GM23338 (cell line): Measurements from ENCODE around the gene POLD3. TPM values are rescaled to one million over a fixed set of nuclear protein-coding genes. Genes with fewer than 3 reads are reported as not detected.

Experiments
- ATAC-seq: fragments of 200-7000 bp; cut with Tn5 transposase; 3 replicates; pipeline ENCODE4 v1.9.1; 2020
- DNase-seq: peaks from one replicate; pipeline ENCODE4 v3.0.0-alpha.2; 2015; ENCODE audit warnings: low spot score
- H2AFZ ChIP-seq: fragments of 200-600 bp; sonication (generic); 2 replicates; pipeline ENCODE4 v1.8.0; 2016; ENCODE audit warnings: antibody characterized with exemption, mild to moderate bottlenecking, moderate library complexity
- H3F3A ChIP-seq: fragments of 200-600 bp; sonication (generic); replicated peaks from 2 replicates; pipeline ENCODE4 v1.8.0; 2017; ENCODE audit warnings: antibody characterized with exemption, mixed run types, low read depth
- H3K27ac ChIP-seq: fragments of 200-600 bp; sonication (generic); 2 replicates; pipeline ENCODE4 v1.6.1; 2016; ENCODE audit warnings: low read depth
- H3K27me3 ChIP-seq: fragments of 200-600 bp; sonication (generic); 2 replicates; pipeline ENCODE4 v1.8.0; 2016; ENCODE audit warnings: mild to moderate bottlenecking, mixed run types, moderate library complexity; ENCODE audit not compliant: insufficient read depth
- H3K36me3 ChIP-seq: fragments of 200-600 bp; sonication (generic); 2 replicates; pipeline ENCODE4 v1.8.0; 2016; ENCODE audit warnings: mild to moderate bottlenecking; ENCODE audit not compliant: insufficient read depth
- H3K4me1 ChIP-seq: fragments of 200-600 bp; sonication (generic); 2 replicates; pipeline ENCODE4 v1.8.0; 2016; ENCODE audit warnings: mild to moderate bottlenecking, moderate library complexity; ENCODE audit not compliant: insufficient read depth
- H3K4me2 ChIP-seq: fragments of 200-600 bp; sonication (generic); 2 replicates; pipeline ENCODE4 v1.7.1; 2017; ENCODE audit warnings: mixed run types
- H3K4me3 ChIP-seq: fragments of 200-600 bp; sonication (generic); 2 replicates; pipeline ENCODE4 v1.6.1; 2016; ENCODE audit warnings: mixed run types
- H3K79me2 ChIP-seq: fragments of 200-600 bp; sonication (generic); replicated peaks from 2 replicates; pipeline ENCODE4 v1.8.0; 2017; ENCODE audit warnings: mild to moderate bottlenecking; ENCODE audit not compliant: insufficient read depth
- H3K9me2 ChIP-seq: fragments of 200-600 bp; sonication (generic); 2 replicates; pipeline ENCODE4 v1.8.0; 2017; ENCODE audit not compliant: insufficient read depth
- H4K20me1 ChIP-seq: fragments of 200-600 bp; sonication (generic); replicated peaks from 2 replicates; pipeline ENCODE4 v1.8.0; 2017; ENCODE audit warnings: mild to moderate bottlenecking; ENCODE audit not compliant: insufficient read depth
- H3K27ac Mint-ChIP-seq: 2 replicates; pipeline ENCODE4 v1.8.0; 2020; ENCODE audit warnings: inconsistent platforms, mild to moderate bottlenecking, moderate library complexity, mixed read lengths
- H3K27me3 Mint-ChIP-seq: 3 replicates; pipeline ENCODE4 v1.8.0; 2022; ENCODE audit warnings: low read depth, mild to moderate bottlenecking, moderate library complexity, mixed read lengths, inconsistent platforms; ENCODE audit not compliant: insufficient read depth, poor library complexity
- H3K36me3 Mint-ChIP-seq: 3 replicates; pipeline ENCODE4 v1.8.0; 2021; ENCODE audit warnings: low read depth, mild to moderate bottlenecking, inconsistent platforms, moderate library complexity, mixed read lengths
- H3K4me1 Mint-ChIP-seq: 3 replicates; pipeline ENCODE4 v1.8.0; 2020; ENCODE audit warnings: mild to moderate bottlenecking, inconsistent platforms, mixed read lengths
- H3K4me3 Mint-ChIP-seq: 3 replicates; pipeline ENCODE4 v1.8.0; 2021; ENCODE audit warnings: moderate library complexity, mild to moderate bottlenecking, inconsistent platforms, mixed read lengths
- H3K9me3 Mint-ChIP-seq: 3 replicates; pipeline ENCODE4 v1.8.0; 2020; ENCODE audit warnings: moderate library complexity, mild to moderate bottlenecking, inconsistent platforms, mixed read lengths
- EZH2phosphoT487 ChIP-seq: fragments of 200-600 bp; sonication (generic); IDR thresholded peaks from one replicate; pipeline ENCODE4 v1.8.1; 2018; ENCODE audit warnings: antibody characterized with exemption; ENCODE audit not compliant: unreplicated experiment
- ZNF331 ChIP-seq: fragments of 250-450 bp; sonication (Bioruptor Pico); IDR thresholded peaks from 2 replicates; pipeline ENCODE4 v1.5.0; 2020; ENCODE audit warnings: low read depth, mild to moderate bottlenecking, moderate library complexity
- polyA plus RNA-seq: library from polyadenylated mRNA; unstranded; fragments of >200 nt; fragmentation: Nextera tagmentation; extraction: Ambion mirVana; gene quantifications from 2 replicates; pipeline ENCODE4 v1.2.1, GENCODE V29; 2016
- total RNA-seq: library from RNA; depleted of rRNA; stranded (reverse); fragments of >200 nt; shearing (Covaris generic); gene quantifications from 2 replicates; pipeline ENCODE4 v1.2.3, GENCODE V29; 2014
- TF ChIP-seq, protein P1 (sequence below): fragments of 250-450 bp; sonication (Bioruptor Pico); IDR thresholded peaks from 2 replicates; pipeline ENCODE4 v1.5.0; 2020; ENCODE audit warnings: mild to moderate bottlenecking, moderate library complexity
- TF ChIP-seq, protein P2 (sequence below), 2 experiments: fragments of 200-600 bp in 1 of 2; sonication (generic) in 1 of 2; conservative IDR thresholded peaks; 2 replicates each; pipeline versions ENCODE4 v1.5.1 to v1.6.1; 2016 to 2017; ENCODE audit warnings: antibody characterized with exemption in 2 of 2, low read depth in 2 of 2, mild to moderate bottlenecking in 2 of 2, moderate library complexity in 1 of 2

The POLD3 gene
- total and polyA plus RNA-seq, 2 experiments from 2014 or later = 21.9 to 50.1 TPM

DNA sequence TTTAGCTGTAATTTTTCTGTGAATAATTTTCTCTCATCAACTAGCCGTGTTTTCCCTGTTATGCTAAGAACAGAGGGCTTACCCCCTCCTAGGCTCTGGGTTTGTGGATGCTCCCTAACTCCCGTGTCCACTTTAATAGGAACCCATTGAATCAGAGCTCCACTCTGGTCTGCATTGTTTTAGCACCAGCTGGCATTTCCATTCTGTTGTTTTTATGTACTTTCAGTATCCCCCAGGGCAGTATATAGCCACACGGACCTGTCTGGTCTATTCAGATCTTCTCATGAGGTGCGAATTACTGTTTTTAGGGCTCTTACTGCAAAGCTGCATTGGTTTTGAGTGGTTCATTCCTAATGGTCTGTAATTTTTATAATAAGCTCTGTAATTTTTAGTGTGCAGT is 16.0 kb downstream of the POLD3 start (continued):
- TF ChIP-seq, protein P1, sequence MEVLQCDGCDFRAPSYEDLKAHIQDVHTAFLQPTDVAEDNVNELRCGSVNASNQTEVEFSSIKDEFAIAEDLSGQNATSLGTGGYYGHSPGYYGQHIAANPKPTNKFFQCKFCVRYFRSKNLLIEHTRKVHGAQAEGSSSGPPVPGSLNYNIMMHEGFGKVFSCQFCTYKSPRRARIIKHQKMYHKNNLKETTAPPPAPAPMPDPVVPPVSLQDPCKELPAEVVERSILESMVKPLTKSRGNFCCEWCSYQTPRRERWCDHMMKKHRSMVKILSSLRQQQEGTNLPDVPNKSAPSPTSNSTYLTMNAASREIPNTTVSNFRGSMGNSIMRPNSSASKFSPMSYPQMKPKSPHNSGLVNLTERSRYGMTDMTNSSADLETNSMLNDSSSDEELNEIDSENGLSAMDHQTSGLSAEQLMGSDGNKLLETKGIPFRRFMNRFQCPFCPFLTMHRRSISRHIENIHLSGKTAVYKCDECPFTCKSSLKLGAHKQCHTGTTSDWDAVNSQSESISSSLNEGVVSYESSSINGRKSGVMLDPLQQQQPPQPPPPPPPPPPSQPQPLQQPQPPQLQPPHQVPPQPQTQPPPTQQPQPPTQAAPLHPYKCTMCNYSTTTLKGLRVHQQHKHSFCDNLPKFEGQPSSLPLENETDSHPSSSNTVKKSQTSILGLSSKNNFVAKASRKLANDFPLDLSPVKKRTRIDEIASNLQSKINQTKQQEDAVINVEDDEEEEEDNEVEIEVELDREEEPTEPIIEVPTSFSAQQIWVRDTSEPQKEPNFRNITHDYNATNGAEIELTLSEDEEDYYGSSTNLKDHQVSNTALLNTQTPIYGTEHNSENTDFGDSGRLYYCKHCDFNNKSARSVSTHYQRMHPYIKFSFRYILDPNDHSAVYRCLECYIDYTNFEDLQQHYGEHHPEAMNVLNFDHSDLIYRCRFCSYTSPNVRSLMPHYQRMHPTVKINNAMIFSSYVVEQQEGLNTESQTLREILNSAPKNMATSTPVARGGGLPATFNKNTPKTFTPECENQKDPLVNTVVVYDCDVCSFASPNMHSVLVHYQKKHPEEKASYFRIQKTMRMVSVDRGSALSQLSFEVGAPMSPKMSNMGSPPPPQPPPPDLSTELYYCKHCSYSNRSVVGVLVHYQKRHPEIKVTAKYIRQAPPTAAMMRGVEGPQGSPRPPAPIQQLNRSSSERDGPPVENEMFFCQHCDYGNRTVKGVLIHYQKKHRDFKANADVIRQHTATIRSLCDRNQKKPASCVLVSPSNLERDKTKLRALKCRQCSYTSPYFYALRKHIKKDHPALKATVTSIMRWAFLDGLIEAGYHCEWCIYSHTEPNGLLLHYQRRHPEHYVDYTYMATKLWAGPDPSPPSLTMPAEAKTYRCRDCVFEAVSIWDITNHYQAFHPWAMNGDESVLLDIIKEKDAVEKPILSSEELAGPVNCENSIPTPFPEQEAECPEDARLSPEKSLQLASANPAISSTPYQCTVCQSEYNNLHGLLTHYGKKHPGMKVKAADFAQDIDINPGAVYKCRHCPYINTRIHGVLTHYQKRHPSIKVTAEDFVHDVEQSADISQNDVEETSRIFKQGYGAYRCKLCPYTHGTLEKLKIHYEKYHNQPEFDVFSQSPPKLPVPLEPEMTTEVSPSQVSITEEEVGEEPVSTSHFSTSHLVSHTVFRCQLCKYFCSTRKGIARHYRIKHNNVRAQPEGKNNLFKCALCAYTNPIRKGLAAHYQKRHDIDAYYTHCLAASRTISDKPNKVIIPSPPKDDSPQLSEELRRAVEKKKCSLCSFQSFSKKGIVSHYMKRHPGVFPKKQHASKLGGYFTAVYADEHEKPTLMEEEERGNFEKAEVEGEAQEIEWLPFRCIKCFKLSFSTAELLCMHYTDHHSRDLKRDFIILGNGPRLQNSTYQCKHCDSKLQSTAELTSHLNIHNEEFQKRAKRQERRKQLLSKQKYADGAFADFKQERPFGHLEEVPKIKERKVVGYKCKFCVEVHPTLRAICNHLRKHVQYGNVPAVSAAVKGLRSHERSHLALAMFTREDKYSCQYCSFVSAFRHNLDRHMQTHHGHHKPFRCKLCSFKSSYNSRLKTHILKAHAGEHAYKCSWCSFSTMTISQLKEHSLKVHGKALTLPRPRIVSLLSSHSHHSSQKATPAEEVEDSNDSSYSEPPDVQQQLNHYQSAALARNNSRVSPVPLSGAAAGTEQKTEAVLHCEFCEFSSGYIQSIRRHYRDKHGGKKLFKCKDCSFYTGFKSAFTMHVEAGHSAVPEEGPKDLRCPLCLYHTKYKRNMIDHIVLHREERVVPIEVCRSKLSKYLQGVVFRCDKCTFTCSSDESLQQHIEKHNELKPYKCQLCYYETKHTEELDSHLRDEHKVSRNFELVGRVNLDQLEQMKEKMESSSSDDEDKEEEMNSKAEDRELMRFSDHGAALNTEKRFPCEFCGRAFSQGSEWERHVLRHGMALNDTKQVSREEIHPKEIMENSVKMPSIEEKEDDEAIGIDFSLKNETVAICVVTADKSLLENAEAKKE = no peak
- TF ChIP-seq, protein P2, sequence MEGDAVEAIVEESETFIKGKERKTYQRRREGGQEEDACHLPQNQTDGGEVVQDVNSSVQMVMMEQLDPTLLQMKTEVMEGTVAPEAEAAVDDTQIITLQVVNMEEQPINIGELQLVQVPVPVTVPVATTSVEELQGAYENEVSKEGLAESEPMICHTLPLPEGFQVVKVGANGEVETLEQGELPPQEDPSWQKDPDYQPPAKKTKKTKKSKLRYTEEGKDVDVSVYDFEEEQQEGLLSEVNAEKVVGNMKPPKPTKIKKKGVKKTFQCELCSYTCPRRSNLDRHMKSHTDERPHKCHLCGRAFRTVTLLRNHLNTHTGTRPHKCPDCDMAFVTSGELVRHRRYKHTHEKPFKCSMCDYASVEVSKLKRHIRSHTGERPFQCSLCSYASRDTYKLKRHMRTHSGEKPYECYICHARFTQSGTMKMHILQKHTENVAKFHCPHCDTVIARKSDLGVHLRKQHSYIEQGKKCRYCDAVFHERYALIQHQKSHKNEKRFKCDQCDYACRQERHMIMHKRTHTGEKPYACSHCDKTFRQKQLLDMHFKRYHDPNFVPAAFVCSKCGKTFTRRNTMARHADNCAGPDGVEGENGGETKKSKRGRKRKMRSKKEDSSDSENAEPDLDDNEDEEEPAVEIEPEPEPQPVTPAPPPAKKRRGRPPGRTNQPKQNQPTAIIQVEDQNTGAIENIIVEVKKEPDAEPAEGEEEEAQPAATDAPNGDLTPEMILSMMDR (conservative IDR thresholded peaks at IDR 0.05; ENCODE audit: low read depth in 2 of 2) = no peak
- TF ChIP-seq EZH2phosphoT487 (no peak), ZNF331 (CRISPR knock-in tag) (no peak)

DNA sequence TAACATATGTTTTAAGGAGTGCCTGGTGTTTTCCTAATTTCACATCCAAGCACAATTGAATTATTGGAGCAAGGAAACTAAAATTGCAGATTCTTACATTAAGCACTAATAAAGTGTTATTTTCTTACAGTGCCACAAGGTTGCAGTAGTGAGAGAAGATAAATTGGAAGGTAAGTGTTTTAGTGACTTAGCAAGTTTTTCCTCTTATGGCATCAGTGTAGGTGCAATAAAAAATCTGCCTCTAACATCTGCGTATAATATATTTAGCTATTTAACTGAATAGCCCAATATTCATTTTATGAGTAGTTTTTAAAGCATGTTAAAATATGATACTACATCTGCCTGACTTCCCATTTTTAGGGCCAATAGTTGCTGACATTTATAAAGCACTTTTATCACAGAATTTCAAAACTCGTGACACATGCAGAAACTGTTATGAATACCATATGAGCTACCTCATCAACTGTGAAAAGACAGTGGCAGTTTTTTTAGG is 19.0 kb downstream of the POLD3 start:
- H2AFZ ChIP-seq = no peak overlapping the region
- Mint-ChIP-seq H3K4me1 (no peaks in the 10 kb centered on the region), H3K4me3 (no peak overlapping the region), H3K27ac (peak overlapping the region; percentile 93), H3K27me3 (no peaks in the 10 kb centered on the region), H3K9me3 (no peaks in the 10 kb centered on the region), H3K36me3 (peaks cover 29% of the 10 kb centered on the region; the same call in 2 of the 3 replicates)
- no peak overlapping the region for H3K27ac ChIP-seq
- no peaks in the 10 kb centered on the region; the same call in 1 of the 2 replicates for H3K79me2 ChIP-seq
- no peaks in the 10 kb centered on the region for H3K4me1 ChIP-seq
- H3K9me2 ChIP-seq = no peaks in the 10 kb centered on the region
- TF ChIP-seq, protein P1 = no peak
- TF ChIP-seq, protein P2 (conservative IDR thresholded peaks at IDR 0.05; ENCODE audit: low read depth in 2 of 2) = peak; percentile 38 to 42; a peak in 3 of 4 replicates
- no peaks in the 10 kb centered on the region for H3F3A ChIP-seq
- no peak for ATAC-seq
- peak; percentile 48 for DNase-seq
- no peaks in the 10 kb centered on the region for H3K27me3 ChIP-seq
- no peak overlapping the region for H3K4me2 ChIP-seq
- peaks cover 13% of the 10 kb centered on the region; the same call in 1 of the 2 replicates for H3K36me3 ChIP-seq
- H3K4me3 ChIP-seq = no peak overlapping the region
- peaks cover 3% of the 10 kb centered on the region; the same call in 1 of the 2 replicates for H4K20me1 ChIP-seq
